Measurements from ENCODE around the gene ADGRG1. TPM values are rescaled to one million over a fixed set of nuclear protein-coding genes. Genes with fewer than 3 reads are reported as not detected.
A peak's percentile ranks its signal among the peaks of the same experiment; 100 is the strongest.

The ADGRG1 gene
- total and polyA plus RNA-seq, 2 experiments from 2014 or later, result 0.21 TPM; not detected in 1

DNA sequence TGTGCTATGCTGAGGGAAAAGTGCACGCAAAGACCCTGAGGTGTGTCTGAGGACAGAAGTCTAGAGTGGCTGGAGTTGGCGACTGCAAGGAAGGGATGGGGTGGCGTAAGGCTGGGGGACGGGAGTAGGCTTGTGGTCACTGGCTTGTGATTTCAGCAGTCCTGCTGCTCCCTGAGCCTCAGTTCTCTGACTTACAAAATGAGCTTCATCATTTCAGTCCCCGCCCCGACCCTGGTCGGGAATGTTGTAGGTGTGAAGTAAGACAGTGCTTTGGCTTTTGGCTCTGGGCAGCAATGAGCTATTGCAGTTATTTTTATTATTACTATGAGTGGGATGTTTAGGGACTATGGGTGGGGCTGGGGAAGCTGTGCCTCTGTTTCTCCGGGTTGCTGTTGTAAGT lies 8.6 kb downstream of the ADGRG1 start:
- Histone ChIP-seq H3K9me3 (ENCODE audit: low read depth) (no peaks in the 10 kb centered on the region), H3K36me3 (no peaks in the 10 kb centered on the region), H3K4me1 (ENCODE audit: low read depth) (no peaks in the 10 kb centered on the region), H3K27me3 (no peaks in the 10 kb centered on the region), H3K4me3 (no peak overlapping the region), H3K27ac (no peak overlapping the region)
- peak in 1 of 2 donors; percentile 47 for DNase-seq (ENCODE audit: low read depth in 1 of 2, low spot score in 1 of 2)
- TF ChIP-seq, protein P1, sequence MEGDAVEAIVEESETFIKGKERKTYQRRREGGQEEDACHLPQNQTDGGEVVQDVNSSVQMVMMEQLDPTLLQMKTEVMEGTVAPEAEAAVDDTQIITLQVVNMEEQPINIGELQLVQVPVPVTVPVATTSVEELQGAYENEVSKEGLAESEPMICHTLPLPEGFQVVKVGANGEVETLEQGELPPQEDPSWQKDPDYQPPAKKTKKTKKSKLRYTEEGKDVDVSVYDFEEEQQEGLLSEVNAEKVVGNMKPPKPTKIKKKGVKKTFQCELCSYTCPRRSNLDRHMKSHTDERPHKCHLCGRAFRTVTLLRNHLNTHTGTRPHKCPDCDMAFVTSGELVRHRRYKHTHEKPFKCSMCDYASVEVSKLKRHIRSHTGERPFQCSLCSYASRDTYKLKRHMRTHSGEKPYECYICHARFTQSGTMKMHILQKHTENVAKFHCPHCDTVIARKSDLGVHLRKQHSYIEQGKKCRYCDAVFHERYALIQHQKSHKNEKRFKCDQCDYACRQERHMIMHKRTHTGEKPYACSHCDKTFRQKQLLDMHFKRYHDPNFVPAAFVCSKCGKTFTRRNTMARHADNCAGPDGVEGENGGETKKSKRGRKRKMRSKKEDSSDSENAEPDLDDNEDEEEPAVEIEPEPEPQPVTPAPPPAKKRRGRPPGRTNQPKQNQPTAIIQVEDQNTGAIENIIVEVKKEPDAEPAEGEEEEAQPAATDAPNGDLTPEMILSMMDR (IDR thresholded peaks at IDR 0.05; ENCODE audit: low read depth, low read length), result no peak

DNA sequence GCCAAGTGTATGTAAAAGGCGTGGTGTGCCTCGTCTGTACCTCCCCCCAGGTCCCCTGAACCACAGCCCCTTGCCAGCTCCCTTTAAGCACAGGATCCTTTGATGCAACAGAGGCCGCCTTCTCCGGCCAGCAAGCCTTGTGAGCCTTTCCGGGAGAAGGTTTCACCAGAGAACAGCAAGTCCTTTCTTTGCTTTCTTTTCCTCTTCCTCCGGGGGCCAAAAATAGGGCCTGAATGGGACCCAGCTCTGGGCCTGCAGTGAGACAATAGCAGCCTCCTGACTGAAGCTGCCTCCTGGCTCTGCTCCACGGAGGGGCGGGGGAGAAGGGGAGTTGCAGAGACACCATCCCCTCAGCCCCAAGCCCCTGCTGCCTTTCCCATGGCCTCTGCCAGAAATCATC lies 9.0 kb downstream of the ADGRG1 start:
- Histone ChIP-seq H3K27ac (no peak overlapping the region), H3K4me1 (ENCODE audit: low read depth) (no peaks in the 10 kb centered on the region)

DNA sequence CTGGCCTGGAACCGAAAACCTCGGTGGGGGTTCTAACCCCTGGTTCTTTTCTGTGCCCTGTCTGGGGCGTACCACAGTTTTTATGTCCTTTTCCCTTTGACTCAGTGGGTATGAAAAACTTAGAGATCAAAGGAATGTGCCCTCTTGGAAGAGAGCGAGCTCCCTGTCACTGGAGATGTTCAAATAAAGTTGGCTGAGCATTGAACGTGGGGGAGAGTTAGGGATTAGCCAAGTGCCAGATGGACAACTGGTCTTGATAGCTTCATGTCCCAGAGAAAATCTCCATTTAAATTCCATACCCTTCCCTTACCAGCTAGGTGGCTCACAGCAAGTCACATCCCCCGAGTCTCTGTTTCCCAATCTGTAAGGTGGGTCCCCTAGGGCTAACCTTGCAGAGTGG lies 9.5 kb downstream of the ADGRG1 start:
- Histone ChIP-seq H3K4me3 (no peak overlapping the region), H3K27me3 (no peaks in the 10 kb centered on the region), H3K9me3 (ENCODE audit: low read depth) (no peaks in the 10 kb centered on the region), H3K36me3 (no peaks in the 10 kb centered on the region), H3K27ac (no peak overlapping the region), H3K4me1 (ENCODE audit: low read depth) (no peaks in the 10 kb centered on the region)
- DNase-seq (ENCODE audit: low read depth in 1 of 2, low spot score in 1 of 2), result no peak
- TF ChIP-seq, protein P1 (IDR thresholded peaks at IDR 0.05; ENCODE audit: low read depth, low read length), result no peak

More for the DNA sequence above, 9.0 kb downstream of the ADGRG1 start:
- peak in 1 of 2 donors; percentile 42 for DNase-seq (ENCODE audit: low read depth in 1 of 2, low spot score in 1 of 2)
- Histone ChIP-seq H3K36me3 (no peaks in the 10 kb centered on the region), H3K9me3 (ENCODE audit: low read depth) (no peaks in the 10 kb centered on the region), H3K4me3 (no peak overlapping the region), H3K27me3 (no peaks in the 10 kb centered on the region)
- TF ChIP-seq, protein P1 (IDR thresholded peaks at IDR 0.05; ENCODE audit: low read depth, low read length), result no peak

DNA sequence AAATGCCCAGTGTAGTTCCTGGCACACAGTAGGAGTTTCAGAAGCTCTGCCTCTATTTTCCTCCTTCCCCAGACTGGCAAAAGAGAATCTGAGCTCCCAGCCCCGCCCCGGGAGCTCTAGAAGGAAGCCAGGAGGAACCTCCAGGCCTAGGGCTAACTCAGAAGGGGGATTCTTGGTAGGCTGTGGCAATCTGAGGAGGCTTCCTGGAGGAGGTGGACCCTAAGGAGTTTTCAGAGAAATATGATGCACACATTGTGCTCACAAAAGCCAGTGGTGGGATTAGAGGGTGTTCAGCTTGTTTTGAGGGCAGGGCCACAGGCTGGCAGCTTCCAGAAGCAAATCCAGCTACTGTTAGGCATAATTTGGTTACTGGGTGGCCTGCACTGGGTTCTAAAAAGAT lies 10.0 kb downstream of the ADGRG1 start:
- H3K27ac ChIP-seq, result no peak overlapping the region
- no peak for DNase-seq (ENCODE audit: low read depth in 1 of 2, low spot score in 1 of 2)
- no peaks in the 10 kb centered on the region for H3K4me1 ChIP-seq (ENCODE audit: low read depth)
- no peaks in the 10 kb centered on the region for H3K36me3 ChIP-seq
- H3K4me3 ChIP-seq, result no peak overlapping the region
- no peaks in the 10 kb centered on the region for H3K9me3 ChIP-seq (ENCODE audit: low read depth)
- TF ChIP-seq, protein P1 (IDR thresholded peaks at IDR 0.05; ENCODE audit: low read depth, low read length), result no peak
- no peaks in the 10 kb centered on the region for H3K27me3 ChIP-seq

DNA sequence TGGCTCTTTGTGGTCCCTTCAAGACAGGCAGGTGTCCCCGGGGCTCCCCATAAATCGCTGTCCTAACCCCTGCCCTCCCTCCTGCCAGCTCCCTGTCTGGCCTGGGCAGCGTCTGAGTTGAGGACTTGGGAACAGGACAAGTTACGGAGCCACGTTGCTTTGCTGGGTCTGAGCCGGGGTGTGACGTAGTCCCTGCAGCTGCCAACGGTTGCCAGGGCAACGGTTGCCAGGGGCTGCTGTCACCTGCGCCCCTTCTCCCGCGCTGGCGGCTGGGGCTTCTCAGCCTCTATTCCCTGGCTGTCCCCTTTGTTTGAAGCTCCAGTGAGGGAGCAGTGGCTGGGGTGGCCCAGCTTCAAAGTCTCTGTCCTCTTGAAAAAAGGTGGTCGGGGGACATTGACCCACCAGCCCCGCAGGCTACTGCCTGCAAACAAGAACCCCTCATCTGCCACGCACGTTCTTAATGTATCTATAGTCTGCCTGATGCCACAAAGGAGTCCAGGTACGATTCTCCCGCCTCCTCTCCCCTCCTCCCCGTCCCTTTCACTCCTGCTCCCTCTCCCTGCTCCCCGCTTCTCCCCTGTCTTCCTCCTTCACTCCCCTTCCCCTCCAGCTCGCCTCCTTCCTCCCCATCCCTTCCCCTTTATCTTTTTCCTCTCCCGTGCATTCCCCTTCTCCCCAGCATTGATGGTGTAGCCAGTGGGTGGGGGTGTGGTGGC lies 10.9 kb downstream of the ADGRG1 start:
- H3K36me3 ChIP-seq, result no peaks in the 10 kb centered on the region
- no peaks in the 10 kb centered on the region for H3K4me1 ChIP-seq (ENCODE audit: low read depth)
- H3K9me3 ChIP-seq (ENCODE audit: low read depth), result no peaks in the 10 kb centered on the region
- peak; percentile 52 to 87 for DNase-seq (ENCODE audit: low read depth in 1 of 2, low spot score in 1 of 2)
- H3K27ac ChIP-seq, result no peak overlapping the region
- H3K4me3 ChIP-seq, result no peak overlapping the region
- no peaks in the 10 kb centered on the region for H3K27me3 ChIP-seq
- TF ChIP-seq, protein P1 (IDR thresholded peaks at IDR 0.05; ENCODE audit: low read depth, low read length), result no peak
